NCI-H1105 (cell line): ENCODE results near the gene MAP3K19.
"Not testable (repeated sequence)": the region's sequence is repeated elsewhere in the genome, so short reads cannot be mapped to it uniquely, and the experiment has no call there.

Experiments
- DNase-seq: peaks from one replicate; lab custom pipeline; 2025; lab: John Stamatoyannopoulos, UW

The MAP3K19 gene

GRCh38 chr2:135050684-135051083, 3.4 kb upstream of the MAP3K19 start:
- DNase-seq, result no peak

GRCh38 chr2:135050132-135050531, 2.9 kb upstream of the MAP3K19 start:
- DNase-seq, result no peak

GRCh38 chr2:135048122-135048521, 875 bp upstream of the MAP3K19 start:
- no peak for DNase-seq

- no peak for DNase-seq
Measured at GRCh38 chr2:135043345-135043744, 3.9 kb downstream of the MAP3K19 start.

- DNase-seq, result no peak
Measured at GRCh38 chr2:135037831-135038230, 9.4 kb downstream of the MAP3K19 start.

GRCh38 chr2:135033216-135033615, 14.0 kb downstream of the MAP3K19 start:
- DNase-seq, result not testable (repeated sequence)

- DNase-seq, result no peak
Measured at GRCh38 chr2:135030826-135031225, 16.4 kb downstream of the MAP3K19 start.

- no peak for DNase-seq
Measured at GRCh38 chr2:135029481-135030134, 17.6 kb downstream of the MAP3K19 start.

GRCh38 chr2:135023886-135024485, 23.3 kb downstream of the MAP3K19 start:
- DNase-seq, result no peak

GRCh38 chr2:135022952-135023880, 24.0 kb downstream of the MAP3K19 start:
- no peak for DNase-seq

- DNase-seq, result no peak
Measured at GRCh38 chr2:135021618-135022017, 25.6 kb downstream of the MAP3K19 start.

- DNase-seq, result no peak
Measured at GRCh38 chr2:135011633-135012032, 35.6 kb downstream of the MAP3K19 start.

- no peak for DNase-seq
Measured at GRCh38 chr2:135010200-135010942, 36.9 kb downstream of the MAP3K19 start.

- no peak for DNase-seq
Measured at GRCh38 chr2:135009339-135009738, 37.9 kb downstream of the MAP3K19 start.

- DNase-seq, result no peak
Measured at GRCh38 chr2:135005753-135006152, 41.5 kb downstream of the MAP3K19 start.

GRCh38 chr2:135004005-135004746, 43.1 kb downstream of the MAP3K19 start:
- peak; percentile 16 for DNase-seq

- no peak for DNase-seq
Measured at GRCh38 chr2:135002836-135003235, 44.4 kb downstream of the MAP3K19 start.

- no peak for DNase-seq
Measured at GRCh38 chr2:134999521-134999920, 47.7 kb downstream of the MAP3K19 start.

- peak; percentile 19 for DNase-seq
Measured at GRCh38 chr2:134988994-134989605, 58.1 kb downstream of the MAP3K19 start.

- peak; percentile 6 for DNase-seq
Measured at GRCh38 chr2:134985061-134985460, 62.2 kb downstream of the MAP3K19 start.

GRCh38 chr2:134982603-134983002, 64.6 kb downstream of the MAP3K19 start:
- no peak for DNase-seq
